Astrocyte (in vitro differentiated cells and primary cell): ENCODE results near the gene GABBR2. TPM values are rescaled to one million over a fixed set of nuclear protein-coding genes. Genes with fewer than 3 reads are reported as not detected.
A peak's percentile ranks its signal among the peaks of the same experiment; 100 is the strongest.
"Not testable (repeated sequence)": the region's sequence is repeated elsewhere in the genome, so short reads cannot be mapped to it uniquely, and the experiment has no call there.

Source experiments
- DNase-seq: peaks from one replicate; pipeline ENCODE4 v3.0.0-alpha.2; 2010; ENCODE audit warnings: low read depth
- FAIRE-seq: peaks from 2 replicates; lab custom pipeline; 2011; peaks lifted over from hg19 to GRCh38; lab: Jason Lieb, UNC
- H2AFZ ChIP-seq: 2 replicates; pipeline ENCODE4 v1.6.0; 2012; ENCODE audit warnings: low read depth, low read length, inconsistent platforms
- H3K27ac ChIP-seq: 2 replicates; pipeline ENCODE4 v1.5.1; 2011; ENCODE audit warnings: low read depth, low read length, inconsistent platforms
- H3K27me3 ChIP-seq: 2 replicates; pipeline ENCODE4 v1.6.0; 2011; ENCODE audit warnings: low read length, inconsistent platforms; ENCODE audit not compliant: insufficient read depth
- H3K36me3 ChIP-seq: 2 replicates; pipeline ENCODE4 v1.5.1; 2011; ENCODE audit warnings: low read length, inconsistent platforms; ENCODE audit not compliant: insufficient read depth
- H3K4me1 ChIP-seq: 2 replicates; pipeline ENCODE4 v1.5.1; 2011; ENCODE audit warnings: low read length, inconsistent platforms; ENCODE audit not compliant: insufficient read depth
- H3K4me2 ChIP-seq: 2 replicates; pipeline ENCODE4 v1.6.0; 2012; ENCODE audit warnings: low read length, inconsistent platforms
- H3K4me3 ChIP-seq: 2 replicates; pipeline ENCODE4 v1.5.1; 2011; ENCODE audit warnings: low read depth, mild to moderate bottlenecking, low read length, inconsistent platforms; ENCODE audit not compliant: insufficient read depth
- H3K79me2 ChIP-seq: 2 replicates; pipeline ENCODE4 v1.6.0; 2012; ENCODE audit warnings: mild to moderate bottlenecking, low read length, inconsistent platforms; ENCODE audit not compliant: insufficient read depth
- H3K9ac ChIP-seq: 2 replicates; pipeline ENCODE4 v1.6.0; 2012; ENCODE audit warnings: mild to moderate bottlenecking, low read length, inconsistent platforms
- H3K9me3 ChIP-seq: 2 replicates; pipeline ENCODE4 v1.5.1; 2012; ENCODE audit warnings: low read depth, mild to moderate bottlenecking, low read length, inconsistent platforms; ENCODE audit not compliant: insufficient read depth
- H4K20me1 ChIP-seq: 2 replicates; pipeline ENCODE4 v1.6.0; 2012; ENCODE audit warnings: low read length, inconsistent platforms; ENCODE audit not compliant: insufficient read depth
- H3K27ac Mint-ChIP-seq: one replicate; pipeline ENCODE4 v1.8.0; 2021; ENCODE audit warnings: mild to moderate bottlenecking, mixed read lengths; ENCODE audit not compliant: unreplicated experiment
- H3K27me3 Mint-ChIP-seq: one replicate; pipeline ENCODE4 v1.8.0; 2021; ENCODE audit warnings: low read depth, mixed read lengths; ENCODE audit not compliant: unreplicated experiment
- H3K36me3 Mint-ChIP-seq: one replicate; pipeline ENCODE4 v1.8.0; 2021; ENCODE audit warnings: low read depth, mixed read lengths; ENCODE audit not compliant: unreplicated experiment
- H3K4me1 Mint-ChIP-seq: one replicate; pipeline ENCODE4 v1.8.0; 2021; ENCODE audit warnings: low read depth, mixed read lengths; ENCODE audit not compliant: unreplicated experiment
- H3K4me3 Mint-ChIP-seq: one replicate; pipeline ENCODE4 v1.8.0; 2021; ENCODE audit warnings: mild to moderate bottlenecking, moderate library complexity, mixed read lengths; ENCODE audit not compliant: unreplicated experiment
- H3K9me3 Mint-ChIP-seq: one replicate; pipeline ENCODE4 v1.8.0; 2021; ENCODE audit warnings: mild to moderate bottlenecking, mixed read lengths; ENCODE audit not compliant: unreplicated experiment
- EZH2 ChIP-seq: IDR thresholded peaks from 2 replicates; pipeline ENCODE4 v1.6.1; 2012; ENCODE audit warnings: mild to moderate bottlenecking, low read length, inconsistent platforms; ENCODE audit not compliant: insufficient read depth
- total RNA-seq: library from RNA; stranded (reverse); gene quantifications from 2 replicates; pipeline ENCODE4 v1.2.1, GENCODE V29; 2021
- TF ChIP-seq, protein P1 (sequence below): IDR thresholded peaks from 2 replicates; pipeline ENCODE4 v1.5.1; 2011; ENCODE audit warnings: low read depth, mild to moderate bottlenecking, inconsistent platforms, low read length, moderate library complexity; ENCODE audit not compliant: insufficient read depth

Gene GABBR2
- total RNA-seq, 1 donor from 2014 or later: 2.0 TPM

DNA sequence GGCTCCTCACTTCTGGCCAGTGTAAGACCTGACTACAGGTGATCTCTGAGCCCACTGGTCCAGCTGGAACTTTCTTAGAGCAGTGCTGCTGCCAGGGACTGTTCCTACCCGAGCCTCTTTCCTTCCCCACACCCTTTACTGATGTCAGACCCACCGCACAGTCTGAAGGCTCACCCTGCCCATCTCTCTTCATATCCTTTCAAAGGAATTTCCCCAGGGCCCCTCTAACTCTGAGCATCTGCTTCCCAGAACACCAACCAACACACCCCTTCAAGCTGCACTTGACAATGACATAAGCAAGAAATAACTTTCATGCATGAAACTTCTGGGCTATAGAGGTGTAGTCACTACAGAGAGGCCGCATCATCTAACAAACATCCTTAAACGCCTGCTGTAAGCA lies 119.6 kb downstream of the GABBR2 start:
- H3K36me3 ChIP-seq: no peaks in the 10 kb centered on the region
- H3K9ac ChIP-seq: no peak overlapping the region
- no peaks in the 10 kb centered on the region for H3K36me3 Mint-ChIP-seq

DNA sequence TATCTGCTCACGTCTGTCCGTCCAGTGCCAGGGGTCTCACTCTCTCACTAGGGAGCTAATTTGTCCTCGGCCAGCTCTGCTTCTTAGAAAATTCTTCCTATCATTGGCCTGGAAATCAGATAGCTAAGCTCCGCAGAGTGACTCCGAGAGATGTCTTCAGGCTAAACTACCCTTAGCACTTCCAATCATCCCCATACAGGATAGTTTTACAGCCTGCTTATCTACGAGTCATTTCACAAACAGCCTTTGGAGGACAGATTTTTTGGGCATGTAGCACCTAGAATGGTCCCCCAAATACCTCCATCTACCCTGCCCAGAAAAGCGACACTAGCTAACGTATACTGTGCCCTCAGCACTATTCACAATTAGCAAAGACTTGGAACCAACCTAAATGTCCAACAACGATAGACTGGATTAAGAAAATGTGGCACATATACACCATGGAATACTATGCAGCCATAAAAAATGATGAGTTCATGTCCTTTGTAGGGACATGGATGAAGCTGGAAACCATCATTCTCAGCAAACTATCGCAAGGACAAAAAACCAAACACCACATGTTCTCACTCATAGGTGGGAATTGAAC lies 123.8 kb downstream of the GABBR2 start:
- not testable (repeated sequence) for H3K36me3 Mint-ChIP-seq, H2AFZ ChIP-seq, H3K79me2 ChIP-seq, H4K20me1 ChIP-seq, H3K9ac ChIP-seq, H3K36me3 ChIP-seq, H3K9me3 ChIP-seq, H3K4me2 ChIP-seq, FAIRE-seq, H3K4me3 Mint-ChIP-seq, H3K9me3 Mint-ChIP-seq, DNase-seq, H3K4me1 Mint-ChIP-seq, H3K4me1 ChIP-seq, H3K27ac ChIP-seq, H3K4me3 ChIP-seq, H3K27ac Mint-ChIP-seq
- H3K27me3 Mint-ChIP-seq: peaks cover 55% of the 10 kb centered on the region
- peaks cover 28% of the 10 kb centered on the region for H3K27me3 ChIP-seq

More for the DNA sequence above, 119.6 kb downstream of the GABBR2 start:
- Mint-ChIP-seq H3K4me3 (no peak overlapping the region), H3K9me3 (peaks cover 3% of the 10 kb centered on the region), H3K4me1 (peaks cover 2% of the 10 kb centered on the region), H3K27ac (no peak overlapping the region), H3K27me3 (peaks cover 63% of the 10 kb centered on the region)
- H3K4me3 ChIP-seq: no peak overlapping the region
- H2AFZ ChIP-seq: no peak overlapping the region
- no peaks in the 10 kb centered on the region for H4K20me1 ChIP-seq
- no peak overlapping the region for H3K27ac ChIP-seq
- no peaks in the 10 kb centered on the region for H3K9me3 ChIP-seq
- FAIRE-seq: no peak
- TF ChIP-seq, protein P1, sequence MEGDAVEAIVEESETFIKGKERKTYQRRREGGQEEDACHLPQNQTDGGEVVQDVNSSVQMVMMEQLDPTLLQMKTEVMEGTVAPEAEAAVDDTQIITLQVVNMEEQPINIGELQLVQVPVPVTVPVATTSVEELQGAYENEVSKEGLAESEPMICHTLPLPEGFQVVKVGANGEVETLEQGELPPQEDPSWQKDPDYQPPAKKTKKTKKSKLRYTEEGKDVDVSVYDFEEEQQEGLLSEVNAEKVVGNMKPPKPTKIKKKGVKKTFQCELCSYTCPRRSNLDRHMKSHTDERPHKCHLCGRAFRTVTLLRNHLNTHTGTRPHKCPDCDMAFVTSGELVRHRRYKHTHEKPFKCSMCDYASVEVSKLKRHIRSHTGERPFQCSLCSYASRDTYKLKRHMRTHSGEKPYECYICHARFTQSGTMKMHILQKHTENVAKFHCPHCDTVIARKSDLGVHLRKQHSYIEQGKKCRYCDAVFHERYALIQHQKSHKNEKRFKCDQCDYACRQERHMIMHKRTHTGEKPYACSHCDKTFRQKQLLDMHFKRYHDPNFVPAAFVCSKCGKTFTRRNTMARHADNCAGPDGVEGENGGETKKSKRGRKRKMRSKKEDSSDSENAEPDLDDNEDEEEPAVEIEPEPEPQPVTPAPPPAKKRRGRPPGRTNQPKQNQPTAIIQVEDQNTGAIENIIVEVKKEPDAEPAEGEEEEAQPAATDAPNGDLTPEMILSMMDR: no peak
- no peak for TF ChIP-seq EZH2
- no peak overlapping the region for H3K4me2 ChIP-seq
- no peak for DNase-seq
- no peaks in the 10 kb centered on the region for H3K4me1 ChIP-seq
- H3K27me3 ChIP-seq: peaks cover 19% of the 10 kb centered on the region
- no peaks in the 10 kb centered on the region for H3K79me2 ChIP-seq

DNA sequence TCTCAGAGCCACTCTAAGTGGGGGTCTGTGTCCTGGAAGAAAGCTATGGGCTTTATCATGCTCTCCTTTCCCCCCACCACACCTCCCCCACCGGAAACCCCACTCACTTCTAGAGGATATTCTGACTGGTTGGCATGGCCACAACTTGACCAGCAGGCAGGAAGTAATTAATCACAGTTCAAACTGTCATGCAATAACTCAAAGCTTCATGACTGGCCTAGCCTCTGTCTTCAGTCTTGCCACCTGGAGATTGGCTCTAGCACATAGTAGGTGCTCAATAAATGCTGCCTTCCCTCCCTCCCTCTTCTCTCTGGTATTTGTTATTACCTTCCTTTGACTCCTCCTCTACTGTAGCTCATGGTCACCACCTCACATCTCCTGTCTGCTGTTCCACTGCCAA lies 124.7 kb downstream of the GABBR2 start:
- peaks cover 55% of the 10 kb centered on the region for H3K27me3 Mint-ChIP-seq
- H3K36me3 ChIP-seq: no peaks in the 10 kb centered on the region
- peak overlapping the region; percentile 48 for H3K27ac Mint-ChIP-seq
- no peaks in the 10 kb centered on the region for H3K36me3 Mint-ChIP-seq
- H3K9ac ChIP-seq: no peak overlapping the region
- peaks cover 2% of the 10 kb centered on the region for H3K9me3 Mint-ChIP-seq
- TF ChIP-seq, protein P1: no peak
- TF ChIP-seq EZH2: no peak
- H3K4me2 ChIP-seq: no peak overlapping the region
- no peak overlapping the region for H2AFZ ChIP-seq
- no peak overlapping the region for H3K4me3 Mint-ChIP-seq
- DNase-seq (no peak), FAIRE-seq (no peak)
- peaks cover 2% of the 10 kb centered on the region for H3K9me3 ChIP-seq
- peaks cover 29% of the 10 kb centered on the region for H3K27me3 ChIP-seq
- H3K4me1 Mint-ChIP-seq: peaks cover 3% of the 10 kb centered on the region
- H3K4me3 ChIP-seq: no peak overlapping the region
- no peaks in the 10 kb centered on the region for H3K79me2 ChIP-seq
- H3K27ac ChIP-seq: no peak overlapping the region
- H3K4me1 ChIP-seq: no peaks in the 10 kb centered on the region
- no peaks in the 10 kb centered on the region for H4K20me1 ChIP-seq
